Measurements from ENCODE around the gene SKI. TPM values are rescaled to one million over a fixed set of nuclear protein-coding genes. Genes with fewer than 3 reads are reported as not detected.

SKI gene
- polyA plus RNA-seq, 1 donor = 46.1 TPM

DNA sequence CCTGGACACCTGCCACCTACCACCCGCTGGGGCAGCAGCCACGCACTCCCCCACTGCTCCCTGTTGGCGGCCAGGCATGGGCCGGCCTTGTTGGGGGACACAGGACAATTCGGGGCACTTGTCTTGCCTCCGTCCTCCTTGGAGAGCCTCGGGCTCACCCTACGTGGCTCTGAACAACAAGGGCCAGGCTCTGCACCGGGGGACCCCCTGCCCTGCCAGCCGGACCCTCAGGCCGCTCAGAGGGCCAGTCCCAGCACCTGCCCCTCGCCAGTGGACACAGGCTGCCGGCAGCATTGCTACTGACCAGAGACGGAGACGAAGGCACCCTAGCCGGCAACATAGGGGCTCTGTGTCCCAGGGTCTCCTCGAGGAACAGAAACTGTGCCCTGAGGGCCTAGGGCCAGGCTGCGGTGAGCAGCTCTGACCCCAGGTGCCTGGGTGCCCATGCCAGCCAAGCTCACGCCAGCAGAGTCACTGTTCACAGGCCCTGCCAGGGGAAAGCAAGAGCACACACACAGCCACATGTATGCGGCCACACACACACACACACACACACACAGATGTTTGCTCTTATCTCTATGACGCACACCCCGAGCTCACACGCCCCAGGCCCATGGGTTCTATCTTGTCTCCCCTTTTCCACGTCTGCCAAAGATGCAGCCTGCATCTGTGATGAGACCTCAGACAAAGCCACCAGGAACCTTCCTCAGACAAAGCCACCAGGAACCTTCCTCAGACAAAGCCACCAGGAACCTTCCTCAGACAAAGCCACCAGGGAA lies 117.4 kb downstream of the SKI start:
- DNase-seq = no peak

DNA sequence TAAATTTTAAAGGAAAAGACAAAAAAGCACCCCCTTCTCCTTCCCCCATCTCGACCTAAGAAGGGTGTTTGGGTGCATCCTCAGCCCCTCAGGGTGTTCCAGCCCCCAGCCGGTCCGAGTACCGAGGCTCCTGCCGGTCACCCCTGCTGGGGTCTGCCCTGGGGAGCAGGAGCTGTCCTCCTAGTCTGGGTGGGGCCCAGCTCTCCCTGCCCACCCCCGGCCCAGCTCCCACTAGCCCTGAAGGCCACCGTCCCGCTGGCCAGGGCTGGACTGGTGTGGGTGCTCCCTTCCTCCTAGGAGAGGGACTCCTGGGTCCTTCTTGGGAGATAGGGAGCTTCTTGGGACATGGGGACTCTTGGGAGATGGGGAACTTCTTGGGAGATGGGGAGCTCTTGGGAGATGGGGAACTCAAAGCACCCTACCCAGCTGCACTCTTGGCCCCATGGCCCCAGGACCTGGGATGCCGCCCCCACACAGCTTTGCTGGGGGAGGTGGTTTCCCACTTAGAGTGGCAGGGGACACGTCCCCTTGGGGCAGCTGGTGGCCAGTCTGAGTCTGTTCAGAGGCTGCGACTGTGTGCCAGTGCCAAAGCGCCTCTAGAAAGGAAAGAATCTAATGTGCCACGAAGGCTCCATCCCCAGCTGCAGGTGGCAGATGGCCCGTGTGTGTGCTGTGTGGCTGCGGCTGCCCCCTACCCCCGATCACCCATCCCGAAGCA lies 118.7 kb downstream of the SKI start:
- Histone ChIP-seq H3K27ac (ENCODE audit: low read length) (no peak overlapping the region), H3K9me3 (ENCODE audit: control insufficient read depth, low read depth, low read length) (no peaks in the 10 kb centered on the region), H3K4me3 (ENCODE audit: low read length) (no peak overlapping the region), H3K27me3 (ENCODE audit: control insufficient read depth, insufficient read depth, low read length) (no peaks in the 10 kb centered on the region), H3K36me3 (ENCODE audit: control insufficient read depth, insufficient read depth, low read length) (no peaks in the 10 kb centered on the region), H3K4me1 (ENCODE audit: control insufficient read depth, insufficient read depth, low read length) (no peaks in the 10 kb centered on the region)
- no peak for DNase-seq
- WGBS (ENCODE audit: insufficient coverage, low lambda C conversion rate) = no CpG with 5 or more reads among the region's 17 CpGs

More for the DNA sequence above, 117.4 kb downstream of the SKI start:
- Histone ChIP-seq H3K9me3 (ENCODE audit: control insufficient read depth, low read depth, low read length) (no peaks in the 10 kb centered on the region), H3K4me3 (ENCODE audit: low read length) (no peak overlapping the region), H3K27me3 (ENCODE audit: control insufficient read depth, insufficient read depth, low read length) (no peaks in the 10 kb centered on the region), H3K4me1 (ENCODE audit: control insufficient read depth, insufficient read depth, low read length) (no peaks in the 10 kb centered on the region), H3K36me3 (ENCODE audit: control insufficient read depth, insufficient read depth, low read length) (no peaks in the 10 kb centered on the region), H3K27ac (ENCODE audit: low read length) (no peak overlapping the region)
- WGBS (ENCODE audit: insufficient coverage, low lambda C conversion rate) = no CpG with 5 or more reads among the region's 24 CpGs

DNA sequence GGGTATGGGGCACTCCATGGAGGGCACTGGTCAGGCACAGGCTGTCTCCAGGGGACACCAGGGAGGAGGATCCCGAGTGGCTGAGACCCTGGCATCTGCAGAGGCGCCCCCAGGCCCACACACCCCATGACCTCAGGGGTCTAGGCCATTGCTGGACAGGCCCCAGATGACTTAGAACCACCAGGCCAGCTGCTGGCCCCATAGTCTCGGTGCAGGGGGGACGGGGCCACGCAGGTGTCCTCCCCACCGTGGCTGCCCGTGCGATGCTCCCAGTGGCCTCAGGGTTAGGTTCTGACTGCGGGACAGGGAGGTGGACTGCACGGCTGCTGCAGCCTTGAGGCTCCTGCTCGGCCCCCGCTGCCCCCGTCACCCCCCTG lies 119.3 kb downstream of the SKI start:
- DNase-seq = no peak
- H3K27ac ChIP-seq (ENCODE audit: low read length) = no peak overlapping the region
- no peaks in the 10 kb centered on the region for H3K9me3 ChIP-seq (ENCODE audit: control insufficient read depth, low read depth, low read length)
- H3K27me3 ChIP-seq (ENCODE audit: control insufficient read depth, insufficient read depth, low read length) = no peaks in the 10 kb centered on the region
- no peaks in the 10 kb centered on the region for H3K4me1 ChIP-seq (ENCODE audit: control insufficient read depth, insufficient read depth, low read length)
- no CpG with 5 or more reads among the region's 13 CpGs for WGBS (ENCODE audit: insufficient coverage, low lambda C conversion rate)
- no peak overlapping the region for H3K4me3 ChIP-seq (ENCODE audit: low read length)
- no peaks in the 10 kb centered on the region for H3K36me3 ChIP-seq (ENCODE audit: control insufficient read depth, insufficient read depth, low read length)

DNA sequence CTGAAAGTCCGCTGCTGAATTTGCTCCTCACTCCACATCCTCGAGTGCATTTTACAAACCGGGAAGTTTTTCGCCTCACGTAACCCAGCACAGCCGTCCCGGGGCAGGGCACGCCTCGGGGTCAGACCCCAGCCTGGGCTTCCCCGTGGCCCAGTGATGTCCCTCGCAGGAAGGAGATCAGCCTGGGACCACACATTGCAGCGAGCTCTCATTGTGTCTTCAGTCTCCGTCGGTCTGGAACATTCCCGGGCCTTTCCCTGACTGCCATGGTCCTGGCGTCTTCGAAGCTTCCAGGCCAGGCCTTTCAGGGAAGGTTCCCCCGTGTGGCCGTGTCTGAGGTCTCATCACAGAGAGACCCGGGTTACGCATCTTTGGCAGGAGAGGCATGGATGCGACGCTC lies 119.8 kb downstream of the SKI start:
- H3K9me3 ChIP-seq (ENCODE audit: control insufficient read depth, low read depth, low read length) = no peaks in the 10 kb centered on the region
- H3K27ac ChIP-seq (ENCODE audit: low read length) = no peak overlapping the region
- WGBS (ENCODE audit: insufficient coverage, low lambda C conversion rate) = no CpG with 5 or more reads among the region's 23 CpGs

DNA sequence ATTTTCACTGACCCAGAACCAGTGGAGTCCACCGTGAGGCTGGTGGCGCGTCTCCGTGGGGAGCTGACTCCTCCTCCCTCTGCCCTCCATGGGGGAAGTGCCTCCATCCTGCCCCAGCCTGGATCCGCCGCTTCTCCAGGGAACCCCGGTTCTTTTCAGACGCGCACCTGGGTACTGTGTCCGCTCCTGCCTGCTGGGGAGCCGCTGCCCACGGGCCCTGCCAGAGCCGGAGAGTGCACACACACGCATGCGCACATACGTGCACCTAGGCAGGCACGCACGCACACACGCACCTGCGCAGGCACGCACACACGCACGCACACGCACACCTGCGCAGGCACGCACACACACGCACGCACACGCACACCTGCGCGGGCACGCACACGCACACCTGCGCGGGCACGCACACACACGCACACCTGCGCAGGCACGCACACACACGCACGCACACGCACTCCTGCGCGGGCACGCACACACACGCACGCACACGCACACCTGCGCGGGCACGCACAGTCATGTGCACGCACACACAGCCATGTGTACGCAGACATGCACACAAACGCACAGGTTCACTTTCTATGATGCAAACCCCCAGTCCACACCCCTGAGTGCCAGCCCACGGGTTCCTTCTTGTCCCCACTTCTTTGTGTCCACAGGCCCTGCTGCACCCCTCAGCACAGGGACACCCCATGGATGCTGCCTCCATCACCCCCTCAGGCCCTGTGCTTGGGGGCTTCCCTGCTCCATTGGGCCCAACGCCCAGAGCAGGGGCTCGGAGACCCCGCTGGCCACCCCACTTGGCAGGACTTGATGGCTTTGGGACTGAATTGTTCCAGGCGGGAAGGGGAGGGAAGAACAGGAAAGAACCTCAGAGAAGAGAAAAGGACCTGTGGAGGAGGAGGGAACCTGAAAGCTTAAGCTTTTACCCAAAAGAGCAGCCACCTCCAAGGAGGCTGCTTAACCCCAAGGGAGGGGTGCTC lies 120.5 kb downstream of the SKI start:
- H3K9me3 ChIP-seq (ENCODE audit: control insufficient read depth, low read depth, low read length) = no peaks in the 10 kb centered on the region
- H3K36me3 ChIP-seq (ENCODE audit: control insufficient read depth, insufficient read depth, low read length) = no peaks in the 10 kb centered on the region
- no peak overlapping the region for H3K4me3 ChIP-seq (ENCODE audit: low read length)
- DNase-seq = no peak
- no CpG with 5 or more reads among the region's 59 CpGs for WGBS (ENCODE audit: insufficient coverage, low lambda C conversion rate)
- no peaks in the 10 kb centered on the region for H3K4me1 ChIP-seq (ENCODE audit: control insufficient read depth, insufficient read depth, low read length)
- H3K27ac ChIP-seq (ENCODE audit: low read length) = no peak overlapping the region
- no peaks in the 10 kb centered on the region for H3K27me3 ChIP-seq (ENCODE audit: control insufficient read depth, insufficient read depth, low read length)

More for the DNA sequence above, 119.8 kb downstream of the SKI start:
- Histone ChIP-seq H3K4me3 (ENCODE audit: low read length) (no peak overlapping the region), H3K36me3 (ENCODE audit: control insufficient read depth, insufficient read depth, low read length) (no peaks in the 10 kb centered on the region), H3K27me3 (ENCODE audit: control insufficient read depth, insufficient read depth, low read length) (no peaks in the 10 kb centered on the region), H3K4me1 (ENCODE audit: control insufficient read depth, insufficient read depth, low read length) (no peaks in the 10 kb centered on the region)
- no peak for DNase-seq

DNA sequence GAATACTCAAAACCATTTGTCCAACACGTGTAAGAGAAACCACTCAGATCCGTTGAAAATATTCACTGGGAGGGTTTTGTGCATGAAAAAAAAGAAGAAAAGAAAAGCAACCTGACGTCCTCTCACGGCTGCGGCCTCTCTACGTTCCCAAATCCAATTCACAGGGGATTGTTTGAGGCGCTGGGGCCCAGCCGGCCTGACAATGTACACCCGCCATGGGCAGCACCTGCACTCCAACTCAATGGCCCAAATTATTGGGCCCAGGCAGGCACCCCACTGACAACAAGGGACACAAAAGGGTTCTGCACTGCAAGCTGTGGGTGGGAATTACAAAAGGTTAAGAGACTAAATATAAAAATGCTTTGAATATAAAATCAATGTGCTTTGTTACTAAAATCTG lies 121.7 kb downstream of the SKI start:
- Histone ChIP-seq H3K36me3 (ENCODE audit: control insufficient read depth, insufficient read depth, low read length) (no peaks in the 10 kb centered on the region), H3K9me3 (ENCODE audit: control insufficient read depth, low read depth, low read length) (no peaks in the 10 kb centered on the region), H3K27ac (ENCODE audit: low read length) (no peak overlapping the region), H3K4me1 (ENCODE audit: control insufficient read depth, insufficient read depth, low read length) (no peaks in the 10 kb centered on the region), H3K4me3 (ENCODE audit: low read length) (no peak overlapping the region), H3K27me3 (ENCODE audit: control insufficient read depth, insufficient read depth, low read length) (no peaks in the 10 kb centered on the region)
- no CpG with 5 or more reads among the region's 9 CpGs for WGBS (ENCODE audit: insufficient coverage, low lambda C conversion rate)
- no peak for DNase-seq

DNA sequence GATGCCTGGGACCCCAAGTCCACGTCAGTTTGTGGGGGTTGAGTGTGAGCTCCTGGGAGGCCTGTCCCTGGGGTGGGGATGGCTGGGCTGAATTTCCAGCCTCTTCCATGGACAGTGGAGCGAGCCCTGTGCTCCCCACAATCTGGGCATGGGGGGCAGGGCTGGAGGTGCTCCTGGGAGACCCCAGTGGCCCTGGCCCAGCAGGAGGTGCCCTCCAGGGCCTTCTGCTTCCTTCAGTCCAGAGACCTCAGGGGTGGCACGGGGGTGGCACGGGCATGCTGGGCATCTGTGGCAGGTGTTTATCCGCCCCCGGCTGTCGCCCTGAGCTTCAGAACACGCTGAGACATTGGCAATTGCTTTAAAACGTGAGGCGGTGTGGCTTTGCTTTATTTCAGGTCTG lies 122.4 kb downstream of the SKI start:
- Histone ChIP-seq H3K4me1 (ENCODE audit: control insufficient read depth, insufficient read depth, low read length) (no peaks in the 10 kb centered on the region), H3K27ac (ENCODE audit: low read length) (no peak overlapping the region), H3K9me3 (ENCODE audit: control insufficient read depth, low read depth, low read length) (no peaks in the 10 kb centered on the region), H3K4me3 (ENCODE audit: low read length) (no peak overlapping the region), H3K27me3 (ENCODE audit: control insufficient read depth, insufficient read depth, low read length) (no peaks in the 10 kb centered on the region), H3K36me3 (ENCODE audit: control insufficient read depth, insufficient read depth, low read length) (no peaks in the 10 kb centered on the region)
- DNase-seq = no peak
- no CpG with 5 or more reads among the region's 10 CpGs for WGBS (ENCODE audit: insufficient coverage, low lambda C conversion rate)

DNA sequence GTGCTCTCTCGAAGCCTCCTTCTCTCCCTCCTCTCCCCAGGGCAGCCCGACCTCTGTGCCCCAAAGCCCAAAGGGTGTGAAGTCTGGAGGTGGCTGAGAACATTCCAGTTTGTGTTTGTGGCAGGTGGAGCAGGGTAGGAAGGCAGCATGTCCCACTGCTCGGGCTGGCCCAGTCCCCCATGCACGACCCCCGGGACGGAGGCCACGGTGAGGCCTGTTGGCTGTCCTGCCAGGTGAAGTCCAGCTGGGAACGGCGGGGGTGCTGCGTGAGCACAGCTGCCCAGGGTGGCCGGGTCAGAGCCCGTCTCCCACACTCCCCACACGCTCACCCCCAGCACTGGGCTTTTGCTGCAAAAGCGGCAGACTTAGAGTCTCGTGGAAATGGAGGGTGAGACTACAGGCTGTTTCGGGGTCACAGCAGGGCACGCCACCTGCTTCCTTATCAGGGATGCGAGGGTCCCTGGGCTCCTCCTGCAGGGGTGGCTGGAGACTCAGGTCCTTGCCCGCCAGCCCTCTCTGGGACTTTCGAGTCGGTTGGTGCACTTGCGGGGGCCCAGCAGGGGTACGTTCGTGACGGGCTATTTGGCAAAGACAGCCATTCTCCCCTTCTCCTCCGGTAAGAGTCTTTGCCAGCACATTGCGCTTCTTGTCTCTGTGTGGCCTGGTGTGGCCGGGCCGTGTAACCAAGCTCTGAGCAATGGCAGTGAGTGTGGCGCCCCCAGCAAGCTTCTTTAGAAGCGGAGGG lies 123.0 kb downstream of the SKI start:
- H3K9me3 ChIP-seq (ENCODE audit: control insufficient read depth, low read depth, low read length) = no peaks in the 10 kb centered on the region
- no peak overlapping the region for H3K27ac ChIP-seq (ENCODE audit: low read length)
- H3K4me3 ChIP-seq (ENCODE audit: low read length) = no peak overlapping the region
- no peak for DNase-seq
- no CpG with 5 or more reads among the region's 31 CpGs for WGBS (ENCODE audit: insufficient coverage, low lambda C conversion rate)
- H3K4me1 ChIP-seq (ENCODE audit: control insufficient read depth, insufficient read depth, low read length) = no peaks in the 10 kb centered on the region
- H3K27me3 ChIP-seq (ENCODE audit: control insufficient read depth, insufficient read depth, low read length) = no peaks in the 10 kb centered on the region
- H3K36me3 ChIP-seq (ENCODE audit: control insufficient read depth, insufficient read depth, low read length) = no peaks in the 10 kb centered on the region

DNA sequence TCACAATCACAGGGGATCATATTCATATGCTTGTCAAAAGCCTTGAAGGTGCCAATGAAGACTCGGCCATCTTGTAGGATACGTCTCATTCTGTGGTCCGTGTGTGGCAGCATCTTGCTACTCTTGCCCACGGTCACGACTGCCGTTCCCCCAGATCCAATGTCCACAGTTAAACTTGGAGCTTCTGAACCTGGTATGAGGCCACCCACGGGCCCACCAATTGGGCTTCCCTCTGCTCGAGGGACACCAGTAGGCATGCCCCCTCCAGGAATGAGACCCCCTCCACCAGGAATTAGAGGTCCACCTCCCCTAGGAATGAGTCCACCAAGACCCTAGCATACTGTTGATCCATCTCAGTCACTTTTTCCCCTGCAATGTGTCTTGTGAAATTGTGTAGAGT lies 123.6 kb downstream of the SKI start:
- WGBS (ENCODE audit: insufficient coverage, low lambda C conversion rate) = no CpG with 5 or more reads among the region's 8 CpGs
- Histone ChIP-seq H3K27me3 (ENCODE audit: control insufficient read depth, insufficient read depth, low read length) (no peaks in the 10 kb centered on the region), H3K27ac (ENCODE audit: low read length) (no peak overlapping the region), H3K4me1 (ENCODE audit: control insufficient read depth, insufficient read depth, low read length) (no peaks in the 10 kb centered on the region), H3K4me3 (ENCODE audit: low read length) (no peak overlapping the region), H3K36me3 (ENCODE audit: control insufficient read depth, insufficient read depth, low read length) (no peaks in the 10 kb centered on the region), H3K9me3 (ENCODE audit: control insufficient read depth, low read depth, low read length) (no peaks in the 10 kb centered on the region)
- no peak for DNase-seq
